ENCODE results near the gene SLC9A1. TPM values are rescaled to one million over a fixed set of nuclear protein-coding genes. Genes with fewer than 3 reads are reported as not detected.

Gene SLC9A1
- total and polyA plus RNA-seq, 10 of the 15 experiments (the other 5 are each of a cell fraction or from before 2014, with no cell fraction given) = 0.87 to 21.4 (median 4.3) TPM

DNA sequence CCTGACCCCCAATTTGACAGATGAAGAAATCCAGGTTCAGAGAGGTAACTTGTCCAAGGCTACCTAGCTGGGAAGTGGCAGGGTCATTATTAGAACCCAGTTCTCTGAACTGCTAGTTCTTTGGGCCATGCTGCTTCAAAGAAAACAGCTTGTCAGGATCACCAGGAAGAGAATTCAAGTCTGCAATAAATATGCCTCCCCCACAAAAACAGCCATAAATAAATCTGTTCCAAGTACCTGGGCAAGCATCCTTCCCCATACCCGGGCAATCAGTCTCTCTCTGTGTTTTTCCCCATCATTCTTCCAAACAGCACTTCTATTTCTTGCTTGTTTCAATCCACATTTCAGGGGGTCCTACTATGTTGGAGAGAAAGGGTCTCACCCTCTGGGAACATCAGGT lies 34.1 kb downstream of the SLC9A1 start:
- H3K79me2 ChIP-seq (ENCODE audit: control insufficient read depth, insufficient read depth, low read length) = no peaks in the 10 kb centered on the region
- no peak overlapping the region for H3K4me3 ChIP-seq
- RAD21 ChIA-PET (ENCODE audit: unreplicated experiment) = interaction anchor here (0.6 kb wide), 1 partner anchor 26 kb away, joined by 3 read pairs; no protein-coding TSS in a partner anchor
- H3K27me3 ChIP-seq (replicated peaks in 1 of 2; ENCODE audit: control insufficient read depth in 2 of 2, insufficient read depth in 2 of 2, low read length in 1 of 2) = no peaks in the 10 kb centered on the region
- H3K9ac ChIP-seq (ENCODE audit: control insufficient read depth, insufficient read depth, low read length) = no peak overlapping the region
- no peak overlapping the region for H2AFZ ChIP-seq (ENCODE audit: control insufficient read depth, low read depth, low read length)
- SMC1A ChIA-PET (ENCODE audit: uncharacterized antibody, unreplicated experiment) = no interaction called here
- no TSS peak for BruUV-seq (replicated peaks)
- no peak overlapping the region for H3K4me2 ChIP-seq (ENCODE audit: control insufficient read depth, insufficient read depth)
- POLR2A ChIA-PET = interaction anchor here (0.9 kb wide), 1 partner anchor 41 kb away, joined by 4 read pairs; no protein-coding TSS in a partner anchor
- CTCF ChIA-PET = interaction anchor here (1.4 kb wide), 1 partner anchor 30 kb away, joined by 3 read pairs; no protein-coding TSS in a partner anchor
- in situ Hi-C loops (cut with MboI) = no loop called here
- ATAC-seq (no peak), DNase-seq (ENCODE audit: low read depth, low spot score) (no peak), FAIRE-seq (no peak)
- H3K27ac ChIP-seq (ENCODE audit: control insufficient read depth, insufficient read depth) = no peak overlapping the region
- 68% methylated on average over 1 of the region's 1 CpG for WGBS (ENCODE audit: insufficient coverage, insufficient replicate concordance, low lambda C conversion rate, missing lambda C conversion rate)
- no peaks in the 10 kb centered on the region for H3K4me1 ChIP-seq (ENCODE audit: control insufficient read depth, insufficient read depth, low read length)
- no peaks in the 10 kb centered on the region for H4K20me1 ChIP-seq (ENCODE audit: control insufficient read depth, insufficient read depth)
- H3K9me3 ChIP-seq (replicated peaks; ENCODE audit: control insufficient read depth, insufficient read depth, low read length) = no peaks in the 10 kb centered on the region
- peaks cover 0 to 3% of the 10 kb centered on the region in 2 experiments; a peak in 2 of 4 replicates for H3K36me3 ChIP-seq (ENCODE audit: control insufficient read depth in 2 of 2, insufficient read depth in 2 of 2, low read length in 1 of 2)
- intact Hi-C loops (cut with micrococcal nuclease; ENCODE audit: unreplicated experiment) = no loop called here
- TF ChIP-seq MYB (IDR thresholded peaks at IDR 0.05; ENCODE audit: borderline replicate concordance, low read depth, low read length) (no peak), WRNIP1 (IDR thresholded peaks at IDR 0.05; ENCODE audit: borderline replicate concordance, low read depth, low read length) (no peak), CHD1 (IDR thresholded peaks at IDR 0.05; ENCODE audit: low read depth, low read length) (no peak), MTA3 (IDR thresholded peaks at IDR 0.05; ENCODE audit: borderline replicate concordance, low read length) (no peak), HDGF (IDR thresholded peaks at IDR 0.05) (no peak), JUND (IDR thresholded peaks at IDR 0.05; ENCODE audit: low read depth, low read length) (no peak), STAT1 (conservative IDR thresholded peaks at IDR 0.05) (no peak)
- TF ChIP-seq, protein P1, sequence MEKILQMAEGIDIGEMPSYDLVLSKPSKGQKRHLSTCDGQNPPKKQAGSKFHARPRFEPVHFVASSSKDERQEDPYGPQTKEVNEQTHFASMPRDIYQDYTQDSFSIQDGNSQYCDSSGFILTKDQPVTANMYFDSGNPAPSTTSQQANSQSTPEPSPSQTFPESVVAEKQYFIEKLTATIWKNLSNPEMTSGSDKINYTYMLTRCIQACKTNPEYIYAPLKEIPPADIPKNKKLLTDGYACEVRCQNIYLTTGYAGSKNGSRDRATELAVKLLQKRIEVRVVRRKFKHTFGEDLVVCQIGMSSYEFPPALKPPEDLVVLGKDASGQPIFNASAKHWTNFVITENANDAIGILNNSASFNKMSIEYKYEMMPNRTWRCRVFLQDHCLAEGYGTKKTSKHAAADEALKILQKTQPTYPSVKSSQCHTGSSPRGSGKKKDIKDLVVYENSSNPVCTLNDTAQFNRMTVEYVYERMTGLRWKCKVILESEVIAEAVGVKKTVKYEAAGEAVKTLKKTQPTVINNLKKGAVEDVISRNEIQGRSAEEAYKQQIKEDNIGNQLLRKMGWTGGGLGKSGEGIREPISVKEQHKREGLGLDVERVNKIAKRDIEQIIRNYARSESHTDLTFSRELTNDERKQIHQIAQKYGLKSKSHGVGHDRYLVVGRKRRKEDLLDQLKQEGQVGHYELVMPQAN (conservative IDR thresholded peaks at IDR 0.05) = no peak
- TF ChIP-seq, protein P2, sequence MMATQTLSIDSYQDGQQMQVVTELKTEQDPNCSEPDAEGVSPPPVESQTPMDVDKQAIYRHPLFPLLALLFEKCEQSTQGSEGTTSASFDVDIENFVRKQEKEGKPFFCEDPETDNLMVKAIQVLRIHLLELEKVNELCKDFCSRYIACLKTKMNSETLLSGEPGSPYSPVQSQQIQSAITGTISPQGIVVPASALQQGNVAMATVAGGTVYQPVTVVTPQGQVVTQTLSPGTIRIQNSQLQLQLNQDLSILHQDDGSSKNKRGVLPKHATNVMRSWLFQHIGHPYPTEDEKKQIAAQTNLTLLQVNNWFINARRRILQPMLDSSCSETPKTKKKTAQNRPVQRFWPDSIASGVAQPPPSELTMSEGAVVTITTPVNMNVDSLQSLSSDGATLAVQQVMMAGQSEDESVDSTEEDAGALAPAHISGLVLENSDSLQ (IDR thresholded peaks at IDR 0.05) = no peak
- TF ChIP-seq, protein P3, sequence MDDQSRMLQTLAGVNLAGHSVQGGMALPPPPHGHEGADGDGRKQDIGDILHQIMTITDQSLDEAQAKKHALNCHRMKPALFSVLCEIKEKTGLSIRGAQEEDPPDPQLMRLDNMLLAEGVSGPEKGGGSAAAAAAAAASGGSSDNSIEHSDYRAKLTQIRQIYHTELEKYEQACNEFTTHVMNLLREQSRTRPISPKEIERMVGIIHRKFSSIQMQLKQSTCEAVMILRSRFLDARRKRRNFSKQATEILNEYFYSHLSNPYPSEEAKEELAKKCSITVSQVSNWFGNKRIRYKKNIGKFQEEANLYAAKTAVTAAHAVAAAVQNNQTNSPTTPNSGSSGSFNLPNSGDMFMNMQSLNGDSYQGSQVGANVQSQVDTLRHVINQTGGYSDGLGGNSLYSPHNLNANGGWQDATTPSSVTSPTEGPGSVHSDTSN (IDR thresholded peaks at IDR 0.05; ENCODE audit: insufficient replicate concordance, low read depth, low read length) = no peak
- TF ChIP-seq, protein P4, sequence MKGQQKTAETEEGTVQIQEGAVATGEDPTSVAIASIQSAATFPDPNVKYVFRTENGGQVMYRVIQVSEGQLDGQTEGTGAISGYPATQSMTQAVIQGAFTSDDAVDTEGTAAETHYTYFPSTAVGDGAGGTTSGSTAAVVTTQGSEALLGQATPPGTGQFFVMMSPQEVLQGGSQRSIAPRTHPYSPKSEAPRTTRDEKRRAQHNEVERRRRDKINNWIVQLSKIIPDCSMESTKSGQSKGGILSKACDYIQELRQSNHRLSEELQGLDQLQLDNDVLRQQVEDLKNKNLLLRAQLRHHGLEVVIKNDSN (IDR thresholded peaks at IDR 0.05; ENCODE audit: borderline replicate concordance, extremely low read length, insufficient read depth, low read depth, low read length) = no peak
- TF ChIP-seq, protein P5, sequence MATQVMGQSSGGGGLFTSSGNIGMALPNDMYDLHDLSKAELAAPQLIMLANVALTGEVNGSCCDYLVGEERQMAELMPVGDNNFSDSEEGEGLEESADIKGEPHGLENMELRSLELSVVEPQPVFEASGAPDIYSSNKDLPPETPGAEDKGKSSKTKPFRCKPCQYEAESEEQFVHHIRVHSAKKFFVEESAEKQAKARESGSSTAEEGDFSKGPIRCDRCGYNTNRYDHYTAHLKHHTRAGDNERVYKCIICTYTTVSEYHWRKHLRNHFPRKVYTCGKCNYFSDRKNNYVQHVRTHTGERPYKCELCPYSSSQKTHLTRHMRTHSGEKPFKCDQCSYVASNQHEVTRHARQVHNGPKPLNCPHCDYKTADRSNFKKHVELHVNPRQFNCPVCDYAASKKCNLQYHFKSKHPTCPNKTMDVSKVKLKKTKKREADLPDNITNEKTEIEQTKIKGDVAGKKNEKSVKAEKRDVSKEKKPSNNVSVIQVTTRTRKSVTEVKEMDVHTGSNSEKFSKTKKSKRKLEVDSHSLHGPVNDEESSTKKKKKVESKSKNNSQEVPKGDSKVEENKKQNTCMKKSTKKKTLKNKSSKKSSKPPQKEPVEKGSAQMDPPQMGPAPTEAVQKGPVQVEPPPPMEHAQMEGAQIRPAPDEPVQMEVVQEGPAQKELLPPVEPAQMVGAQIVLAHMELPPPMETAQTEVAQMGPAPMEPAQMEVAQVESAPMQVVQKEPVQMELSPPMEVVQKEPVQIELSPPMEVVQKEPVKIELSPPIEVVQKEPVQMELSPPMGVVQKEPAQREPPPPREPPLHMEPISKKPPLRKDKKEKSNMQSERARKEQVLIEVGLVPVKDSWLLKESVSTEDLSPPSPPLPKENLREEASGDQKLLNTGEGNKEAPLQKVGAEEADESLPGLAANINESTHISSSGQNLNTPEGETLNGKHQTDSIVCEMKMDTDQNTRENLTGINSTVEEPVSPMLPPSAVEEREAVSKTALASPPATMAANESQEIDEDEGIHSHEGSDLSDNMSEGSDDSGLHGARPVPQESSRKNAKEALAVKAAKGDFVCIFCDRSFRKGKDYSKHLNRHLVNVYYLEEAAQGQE (IDR thresholded peaks at IDR 0.05; ENCODE audit: low read depth, low read length) = no peak

Measured in GM12878 (cell line).